CD4-positive, alpha-beta T cell treated with Interleukin-4 for 1 hour (primary cell): ENCODE results near the gene DOCK4.

ENCODE experiments used
- DNase-seq, 2 donors: peaks; one replicate each; pipeline ENCODE4 v3.0.0-alpha.2; 2020 to 2022

The DOCK4 gene

GRCh38 chr7:112070674-112071256, 135.4 kb downstream of the DOCK4 start:
- no peak for DNase-seq

- no peak for DNase-seq
Measured at GRCh38 chr7:112069879-112070321, 136.3 kb downstream of the DOCK4 start.

- no peak for DNase-seq
Measured at GRCh38 chr7:112068967-112069366, 137.2 kb downstream of the DOCK4 start.

- no peak for DNase-seq
Measured at GRCh38 chr7:112067632-112068540, 138.3 kb downstream of the DOCK4 start.

DNA sequence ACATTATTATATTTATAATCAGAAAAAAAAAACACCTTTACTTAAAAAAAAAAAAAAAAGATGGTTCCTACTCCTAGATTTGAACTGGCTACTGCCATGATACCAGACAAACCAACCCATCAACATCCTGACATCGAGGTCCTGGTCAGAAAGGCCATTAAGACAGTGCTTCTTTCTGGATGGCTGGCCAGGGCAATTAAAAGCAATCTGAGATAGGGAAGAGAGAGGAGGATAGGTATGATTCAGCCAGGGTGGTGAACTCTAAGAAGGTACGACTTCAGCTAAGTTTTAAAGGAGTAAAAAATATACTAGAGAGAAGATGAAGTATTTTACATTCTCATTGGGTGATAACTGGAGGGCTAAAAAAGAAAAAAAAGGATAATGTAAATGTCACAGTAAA, 139.0 kb downstream of the DOCK4 start:
- DNase-seq: no peak

DNA sequence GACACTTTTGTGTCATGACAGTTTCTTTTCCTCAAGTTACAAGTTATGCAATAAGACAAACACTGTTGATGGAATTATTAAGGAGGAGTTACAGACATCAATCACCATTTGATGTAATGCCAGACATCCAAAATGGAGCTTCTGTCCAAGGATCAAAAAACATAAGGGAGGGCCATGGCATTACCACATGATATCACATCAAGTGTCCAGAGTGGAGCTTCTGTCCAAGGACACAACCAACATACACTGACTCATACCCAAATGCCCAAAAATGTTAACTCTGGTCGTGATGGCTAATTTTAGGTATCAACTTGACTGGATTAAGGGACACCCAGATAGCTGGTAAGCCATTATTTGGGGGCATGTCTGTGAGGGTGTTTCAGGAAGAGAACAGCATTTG, 140.4 kb downstream of the DOCK4 start:
- no peak for DNase-seq

- no peak for DNase-seq
Measured at GRCh38 chr7:112064627-112065385, 141.4 kb downstream of the DOCK4 start.

- no peak for DNase-seq
Measured at GRCh38 chr7:112063974-112064373, 142.2 kb downstream of the DOCK4 start.

DNA sequence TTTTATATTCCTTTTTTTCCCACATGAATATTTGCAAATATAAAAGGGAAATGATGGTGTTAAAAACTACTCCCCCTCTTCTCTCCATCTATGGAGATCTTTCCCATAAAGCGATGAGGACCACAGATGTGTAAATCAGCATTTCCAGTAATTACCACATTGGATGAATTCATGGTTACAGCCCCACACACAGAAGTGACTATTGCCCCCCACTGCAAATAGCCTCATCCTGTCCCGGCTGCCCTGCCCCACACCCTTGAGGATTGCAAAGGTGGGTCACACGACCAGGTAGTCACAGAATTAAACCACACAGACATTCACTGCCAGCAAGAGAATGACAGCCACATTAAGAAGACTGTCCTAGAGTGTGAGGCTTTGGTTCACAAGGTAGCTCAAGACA, 145.1 kb downstream of the DOCK4 start:
- no peak for DNase-seq

DNA sequence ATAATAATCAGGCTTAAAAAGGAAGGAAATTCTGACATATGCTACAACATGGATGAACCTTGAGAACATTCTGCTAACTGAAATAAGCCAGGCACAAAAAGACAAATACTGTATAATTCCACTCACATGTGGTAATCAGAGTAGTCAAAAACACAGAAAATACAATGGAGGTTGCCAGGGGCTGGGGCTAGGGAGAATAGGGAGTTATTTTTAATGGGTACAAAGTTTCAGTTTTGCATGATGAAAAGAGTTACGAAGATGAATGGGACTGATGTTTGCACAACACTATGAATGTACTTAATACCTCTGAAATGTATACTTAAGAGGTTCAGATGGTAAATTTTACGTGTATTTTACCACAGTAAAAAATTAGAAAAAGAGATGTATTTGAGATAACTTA, 145.6 kb downstream of the DOCK4 start:
- DNase-seq: no peak

GRCh38 chr7:112059675-112060074, 146.5 kb downstream of the DOCK4 start:
- no peak for DNase-seq

GRCh38 chr7:112058686-112059085, 147.5 kb downstream of the DOCK4 start:
- DNase-seq: no peak

- no peak for DNase-seq
Measured at GRCh38 chr7:112056409-112056808, 149.8 kb downstream of the DOCK4 start.

GRCh38 chr7:112053737-112054069, 152.5 kb downstream of the DOCK4 start:
- DNase-seq: no peak

- DNase-seq: no peak
Measured at GRCh38 chr7:112052993-112053736, 153.0 kb downstream of the DOCK4 start.

- DNase-seq: no peak
Measured at GRCh38 chr7:112052498-112052897, 153.7 kb downstream of the DOCK4 start.

DNA sequence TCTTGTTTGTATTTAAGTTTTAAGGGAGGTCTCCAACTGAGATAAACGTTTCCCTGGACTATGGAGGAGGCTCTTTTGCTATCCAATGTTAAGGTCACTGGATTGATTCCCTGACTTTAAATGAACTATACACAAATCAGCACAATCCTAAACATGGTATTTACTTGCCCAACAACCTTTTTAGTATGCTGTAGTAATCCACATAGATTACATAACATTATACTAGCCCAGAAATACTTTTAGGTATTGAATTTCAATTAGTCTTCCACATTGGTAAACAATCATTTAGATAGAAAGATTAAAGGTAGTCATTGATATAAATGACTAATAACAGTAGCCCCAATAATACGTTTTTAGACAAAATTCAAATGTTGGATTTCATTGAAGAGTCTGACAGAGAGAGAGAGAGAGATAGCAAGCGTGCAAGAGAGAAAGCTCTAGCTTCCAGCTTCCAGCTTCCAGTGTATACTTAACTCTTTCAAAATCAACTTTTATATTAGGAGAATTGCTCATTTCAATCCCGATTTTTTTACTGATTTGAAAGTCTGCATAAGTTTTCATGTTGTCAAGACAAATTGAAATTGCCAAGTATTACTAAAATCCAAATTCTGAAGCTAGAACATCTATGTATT, 155.8 kb downstream of the DOCK4 start:
- DNase-seq: no peak

DNA sequence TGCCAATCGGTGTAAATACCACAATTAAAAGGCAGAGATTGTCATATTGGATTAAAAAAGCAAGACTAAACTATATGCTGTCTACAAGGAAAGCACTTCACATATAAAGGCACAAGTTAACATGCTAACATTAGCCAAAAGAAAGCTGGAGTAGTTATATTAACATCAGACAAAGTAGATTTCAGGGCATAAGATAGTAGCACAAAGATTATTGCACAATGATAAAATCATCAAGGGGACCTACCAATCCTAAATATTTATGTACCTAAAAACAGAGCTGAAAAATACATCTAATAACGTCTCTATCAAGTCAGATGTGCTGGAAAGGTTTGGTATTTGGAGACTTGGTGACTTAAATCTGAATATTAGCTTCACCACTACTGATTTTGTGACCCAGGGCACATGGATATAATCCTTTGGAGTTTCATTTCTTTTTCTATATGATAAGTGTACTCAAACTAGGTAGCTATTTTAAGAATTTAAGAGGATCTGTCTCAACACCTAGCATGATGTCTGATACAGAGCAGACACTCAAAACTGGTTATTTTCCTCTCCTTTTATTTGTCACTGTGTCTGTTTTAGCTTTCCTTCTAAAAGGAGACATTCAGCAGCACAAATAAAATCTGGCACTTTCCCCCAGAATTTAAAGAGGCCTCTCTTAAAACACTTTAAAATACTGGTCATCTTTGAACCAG, 156.5 kb downstream of the DOCK4 start:
- no peak for DNase-seq

GRCh38 chr7:112047421-112047820, 158.8 kb downstream of the DOCK4 start:
- no peak for DNase-seq

- DNase-seq: no peak
Measured at GRCh38 chr7:112045222-112045621, 161.0 kb downstream of the DOCK4 start.

- DNase-seq: no peak
Measured at GRCh38 chr7:112042631-112043030, 163.6 kb downstream of the DOCK4 start.

- no peak for DNase-seq
Measured at GRCh38 chr7:112038353-112038752, 167.8 kb downstream of the DOCK4 start.
